ENCODE data around the gene UHRF1. TPM values are rescaled to one million over a fixed set of nuclear protein-coding genes. Genes with fewer than 3 reads are reported as not detected.
A peak's percentile ranks its signal among the peaks of the same experiment; 100 is the strongest.

UHRF1 gene
- polyA plus RNA-seq (2012; ENCODE audit: missing spikeins): 21.6 TPM

DNA sequence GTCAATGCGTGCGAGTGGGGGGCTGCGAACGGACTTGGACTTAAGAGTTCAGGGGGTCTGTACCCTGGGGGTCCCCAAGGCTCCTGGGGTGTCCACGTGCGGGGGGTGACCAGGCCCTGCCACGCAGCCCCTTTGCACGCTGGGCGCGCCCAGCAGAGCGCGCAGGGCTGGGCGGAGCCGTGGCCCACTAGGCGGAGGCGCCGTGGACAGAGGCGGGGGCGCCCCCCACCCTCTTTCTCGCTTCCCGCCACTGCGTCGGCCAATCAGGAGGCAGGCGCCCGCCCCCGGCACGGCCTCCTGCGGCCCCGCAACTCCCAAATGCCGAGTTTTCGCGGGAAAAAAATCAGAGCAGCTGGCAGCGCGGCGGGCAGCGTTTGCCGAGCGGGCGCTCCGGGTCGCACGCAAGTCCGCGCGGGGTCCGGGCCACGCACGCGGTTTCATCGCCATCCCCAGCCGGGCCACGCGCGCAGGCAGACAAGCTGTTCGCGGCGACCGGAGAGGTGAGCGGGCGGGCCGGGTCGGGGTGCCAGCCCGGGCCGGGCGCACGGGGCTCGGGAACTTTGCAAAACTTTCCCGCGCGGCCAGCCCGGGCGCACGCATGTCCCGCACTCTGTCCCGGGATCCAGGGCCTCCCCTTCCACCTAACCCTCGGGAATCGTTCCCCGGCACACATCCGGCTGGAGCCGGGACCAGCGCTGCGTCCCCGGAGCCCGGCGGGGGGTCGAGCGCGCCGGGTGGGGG is at the start of gene UHRF1:
Gene UHRF1, plus strand, starts transcription at position 346 of the 741 bp plus-strand sequence. CDS start 1,385 bp downstream, outside the sequence.
- FAIRE-seq: no peak
- TF ChIP-seq POLR2AphosphoS5 (IDR thresholded peaks at IDR 0.05; ENCODE audit: low read depth, low read length): no peak
- TF ChIP-seq POLR2A (IDR thresholded peaks at IDR 0.05; ENCODE audit: low read depth, low read length): peak; percentile 70; the same call in 1 of the 2 replicates
- peak; percentile 65; the same call in 1 of the 2 replicates for TF ChIP-seq TAF1 (IDR thresholded peaks at IDR 0.05; ENCODE audit: borderline replicate concordance, low read depth, low read length)
- DNase-seq (ENCODE audit: insufficient read length): no peak

DNA sequence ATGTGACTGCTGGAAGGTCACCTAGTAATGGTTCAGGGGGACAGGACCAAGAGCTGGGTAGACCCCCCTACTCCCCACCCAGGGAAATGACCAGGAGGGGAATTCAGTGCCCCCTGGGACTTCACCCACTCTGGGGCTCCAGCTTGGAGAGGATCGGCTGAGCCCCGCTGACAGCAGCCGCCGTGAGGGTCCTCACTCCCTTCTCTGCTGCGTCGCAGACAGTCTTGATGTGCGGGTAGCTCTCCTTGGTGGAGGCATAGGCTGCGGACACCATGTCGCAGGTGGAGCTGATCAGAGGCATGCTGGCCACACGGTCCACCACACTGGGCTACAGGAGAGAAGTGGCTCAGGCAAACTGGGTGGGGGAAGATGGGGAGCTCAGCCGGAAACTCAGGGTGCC is 49.6 kb upstream of the UHRF1 start:
- FAIRE-seq (no peak), DNase-seq (ENCODE audit: insufficient read length) (no peak)
- TF ChIP-seq POLR2A (IDR thresholded peaks at IDR 0.05; ENCODE audit: low read depth, low read length) (no peak), TAF1 (IDR thresholded peaks at IDR 0.05; ENCODE audit: borderline replicate concordance, low read depth, low read length) (no peak), POLR2AphosphoS5 (IDR thresholded peaks at IDR 0.05; ENCODE audit: low read depth, low read length) (no peak)

DNA sequence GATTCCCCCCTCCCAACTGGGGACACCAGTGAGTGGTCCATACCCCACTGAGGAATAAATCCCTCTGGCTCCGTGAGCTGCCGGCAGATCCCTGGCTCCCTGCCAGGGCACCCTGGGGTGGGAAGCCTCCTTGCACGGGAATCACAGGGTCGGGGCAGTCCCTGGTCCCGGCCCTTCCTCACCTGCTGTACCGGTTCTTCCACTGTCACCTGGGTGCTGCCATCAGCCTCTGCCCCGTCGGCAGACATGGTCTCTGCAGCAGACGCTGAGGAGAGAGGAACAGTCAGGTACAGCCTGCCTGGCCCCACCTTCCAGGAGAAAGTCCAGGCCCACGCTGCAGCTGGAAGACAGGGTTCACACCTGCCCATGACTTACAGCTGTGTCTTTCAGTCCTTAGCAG is 48.2 kb upstream of the UHRF1 start:
- DNase-seq (ENCODE audit: insufficient read length) (no peak), FAIRE-seq (no peak)
- TF ChIP-seq POLR2AphosphoS5 (IDR thresholded peaks at IDR 0.05; ENCODE audit: low read depth, low read length) (no peak), TAF1 (IDR thresholded peaks at IDR 0.05; ENCODE audit: borderline replicate concordance, low read depth, low read length) (no peak), POLR2A (IDR thresholded peaks at IDR 0.05; ENCODE audit: low read depth, low read length) (no peak)

DNA sequence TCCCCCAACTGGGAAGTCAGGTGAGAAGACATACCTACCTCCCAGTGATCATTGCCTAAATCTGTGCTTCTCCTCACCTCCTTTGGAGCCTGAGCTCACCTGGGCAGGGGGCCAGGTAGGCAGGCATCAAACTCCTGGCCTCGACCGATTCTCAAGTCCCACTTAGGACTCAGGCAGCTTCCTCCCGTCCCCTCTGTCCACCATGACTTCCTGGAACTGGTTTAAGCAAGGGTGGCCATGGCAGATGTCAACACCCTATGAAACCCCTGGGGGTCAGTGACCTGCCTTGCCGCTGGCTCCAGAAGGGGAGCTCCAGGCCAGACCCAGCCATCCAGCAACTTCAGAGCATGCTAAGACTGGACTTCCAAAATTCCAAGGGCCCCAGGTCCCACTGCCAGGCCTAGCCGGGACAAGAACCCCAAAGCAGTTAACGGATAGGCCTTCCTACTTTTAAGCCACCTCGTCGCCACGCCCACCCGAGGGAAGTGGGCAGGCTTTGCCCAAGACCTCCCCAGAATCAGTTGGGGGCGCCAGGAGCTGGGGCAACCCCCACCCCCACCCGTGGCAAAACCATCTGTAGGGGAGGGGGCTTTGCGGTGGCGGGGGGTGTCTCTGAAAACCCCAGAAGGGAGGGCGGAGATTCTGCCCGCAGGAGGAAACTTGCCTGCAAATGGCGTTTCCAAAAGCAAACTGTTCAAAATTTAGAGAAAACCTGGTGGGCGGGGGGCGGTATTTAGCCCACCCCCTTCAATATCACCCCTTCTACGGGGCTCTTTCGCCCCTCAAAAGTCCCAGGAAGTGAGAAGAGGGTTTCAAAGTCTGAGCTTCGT is 42.5 kb upstream of the UHRF1 start:
- FAIRE-seq (no peak), DNase-seq (ENCODE audit: insufficient read length) (peak; percentile 41)
- TF ChIP-seq POLR2A (IDR thresholded peaks at IDR 0.05; ENCODE audit: low read depth, low read length): no peak
- TF ChIP-seq TAF1 (IDR thresholded peaks at IDR 0.05; ENCODE audit: borderline replicate concordance, low read depth, low read length): no peak
- no peak for TF ChIP-seq POLR2AphosphoS5 (IDR thresholded peaks at IDR 0.05; ENCODE audit: low read depth, low read length)

DNA sequence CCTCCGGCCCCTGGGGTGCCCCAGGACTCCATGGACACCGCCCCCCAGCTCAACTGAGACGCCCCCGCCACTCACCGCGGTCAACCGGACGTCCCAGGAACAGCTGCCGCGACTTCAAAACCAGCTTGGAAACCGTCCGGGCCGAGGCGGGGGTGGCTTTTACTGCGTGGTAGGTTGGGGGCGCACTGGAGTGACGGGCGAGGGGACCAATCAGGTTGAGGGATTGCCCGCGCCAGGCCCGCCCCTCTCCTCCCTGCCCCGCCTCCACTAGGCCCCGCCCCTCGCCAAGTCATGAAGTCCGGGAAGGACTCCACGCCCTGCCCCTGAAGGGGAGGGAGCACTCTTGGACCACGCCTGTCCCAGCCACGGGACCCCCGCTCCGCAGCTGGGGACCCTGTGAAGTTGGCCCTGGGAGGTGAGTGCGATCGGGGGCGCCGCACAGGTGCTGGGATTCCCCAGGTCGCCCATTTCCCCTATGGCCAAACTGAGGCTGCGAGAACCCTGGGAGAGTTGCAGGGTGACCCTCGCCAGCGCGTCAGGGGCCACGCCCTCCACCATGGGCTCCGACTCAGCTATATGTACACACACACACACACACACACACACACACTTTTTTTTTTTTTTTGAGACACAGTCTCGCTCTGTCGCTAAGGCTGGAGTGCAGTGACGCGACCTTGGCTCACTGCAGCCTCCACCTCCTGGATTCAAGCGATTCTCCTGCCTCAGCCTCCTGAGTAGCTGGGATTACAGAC is 41.6 kb upstream of the UHRF1 start, which contains the start of gene PLIN3:
Gene PLIN3, minus strand, starts transcription at position 134 of the 752 bp plus-strand sequence. CDS start 6,273 bp downstream, outside the sequence.
- DNase-seq (ENCODE audit: insufficient read length): peak; percentile 98
- peak; percentile 93 for FAIRE-seq
- TF ChIP-seq POLR2A (IDR thresholded peaks at IDR 0.05; ENCODE audit: low read depth, low read length) (no peak; the same call in 1 of the 2 replicates), POLR2AphosphoS5 (IDR thresholded peaks at IDR 0.05; ENCODE audit: low read depth, low read length) (no peak), TAF1 (IDR thresholded peaks at IDR 0.05; ENCODE audit: borderline replicate concordance, low read depth, low read length) (no peak)

DNA sequence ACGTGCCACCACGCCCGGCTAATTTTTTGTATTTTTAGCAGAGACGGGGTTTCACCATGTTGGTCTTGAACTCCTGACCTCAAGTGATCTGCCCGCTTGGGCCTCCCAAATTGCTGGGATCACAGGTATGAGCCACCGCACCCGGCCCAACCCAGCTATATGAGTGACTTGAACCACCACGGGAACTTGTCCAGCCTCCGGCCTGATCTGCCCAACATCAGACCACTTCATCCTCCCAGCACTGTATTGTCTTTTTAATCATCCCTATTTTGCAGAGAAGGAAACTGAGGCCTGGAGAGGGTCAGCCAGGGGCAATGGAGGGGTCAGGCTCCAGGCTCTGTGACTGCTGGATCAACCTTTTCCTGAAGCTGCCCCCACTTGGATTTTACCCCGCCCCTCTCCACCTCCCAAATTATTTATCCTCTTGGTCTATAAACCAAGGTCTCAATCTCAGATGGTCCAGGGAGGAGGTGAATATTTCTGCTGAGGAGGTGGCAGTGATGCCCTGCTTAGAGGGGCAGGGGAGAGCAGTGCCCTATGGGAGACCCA is 40.9 kb upstream of the UHRF1 start:
- FAIRE-seq: no peak
- no peak for TF ChIP-seq POLR2AphosphoS5 (IDR thresholded peaks at IDR 0.05; ENCODE audit: low read depth, low read length)
- no peak for TF ChIP-seq TAF1 (IDR thresholded peaks at IDR 0.05; ENCODE audit: borderline replicate concordance, low read depth, low read length)
- TF ChIP-seq POLR2A (IDR thresholded peaks at IDR 0.05; ENCODE audit: low read depth, low read length): no peak
- no peak for DNase-seq (ENCODE audit: insufficient read length)

DNA sequence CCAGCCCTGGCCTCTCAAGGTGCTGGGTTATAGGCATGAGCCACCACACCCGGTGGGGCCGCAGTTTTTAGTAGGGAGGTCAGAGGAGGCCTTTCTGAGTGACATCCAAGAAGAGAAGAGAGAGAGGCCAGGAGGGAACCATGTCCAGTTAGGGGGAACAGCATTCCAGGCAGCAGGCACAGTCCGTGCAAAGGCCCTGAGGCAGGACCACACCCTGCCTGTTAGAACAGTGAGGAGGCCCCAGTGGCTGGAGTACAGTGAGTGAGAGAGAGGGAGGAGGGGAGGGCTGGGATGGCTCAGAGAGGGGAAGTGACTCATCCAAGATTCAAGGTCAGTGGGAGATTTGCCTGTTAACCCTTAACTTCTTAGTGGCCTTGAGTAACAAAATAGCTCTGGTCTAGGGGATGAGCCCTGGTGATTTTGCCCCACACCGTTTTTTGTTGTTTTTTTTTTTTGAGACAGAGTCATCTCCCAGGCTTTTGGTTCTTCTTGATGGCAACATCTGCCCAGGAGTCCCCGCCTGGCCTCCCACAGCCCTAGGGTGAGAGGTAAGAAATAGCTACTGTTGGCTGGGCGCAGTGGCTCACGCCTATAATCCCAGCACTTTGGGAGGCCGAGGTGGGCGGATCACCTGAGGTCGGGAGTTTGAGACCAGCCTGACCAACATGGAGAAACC is 39.1 kb upstream of the UHRF1 start:
- no peak for TF ChIP-seq POLR2AphosphoS5 (IDR thresholded peaks at IDR 0.05; ENCODE audit: low read depth, low read length)
- no peak for TF ChIP-seq TAF1 (IDR thresholded peaks at IDR 0.05; ENCODE audit: borderline replicate concordance, low read depth, low read length)
- TF ChIP-seq POLR2A (IDR thresholded peaks at IDR 0.05; ENCODE audit: low read depth, low read length): no peak
- DNase-seq (ENCODE audit: insufficient read length) (no peak), FAIRE-seq (no peak)

DNA sequence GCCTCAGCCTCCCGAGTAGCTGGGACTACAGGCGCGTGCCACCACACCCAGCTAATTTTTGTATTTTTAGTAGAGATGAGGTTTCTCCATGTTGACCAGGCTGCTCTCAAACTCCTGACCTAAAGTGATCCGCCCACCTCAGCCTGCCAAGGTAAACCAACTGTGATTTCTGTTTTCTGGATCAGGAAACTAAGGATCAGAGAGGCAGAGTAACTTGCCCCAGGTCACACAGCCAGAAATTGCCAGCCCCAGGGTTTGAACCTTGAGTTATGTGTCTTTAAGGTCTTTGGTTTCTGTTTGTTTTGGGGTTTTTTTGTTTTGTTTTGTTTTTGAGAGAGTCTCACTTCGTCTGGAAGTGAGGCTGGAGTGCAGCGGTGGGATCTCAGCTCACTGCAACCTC is 37.6 kb upstream of the UHRF1 start:
- DNase-seq (ENCODE audit: insufficient read length): no peak
- no peak for FAIRE-seq
- TF ChIP-seq POLR2A (IDR thresholded peaks at IDR 0.05; ENCODE audit: low read depth, low read length): no peak
- no peak for TF ChIP-seq POLR2AphosphoS5 (IDR thresholded peaks at IDR 0.05; ENCODE audit: low read depth, low read length)

DNA sequence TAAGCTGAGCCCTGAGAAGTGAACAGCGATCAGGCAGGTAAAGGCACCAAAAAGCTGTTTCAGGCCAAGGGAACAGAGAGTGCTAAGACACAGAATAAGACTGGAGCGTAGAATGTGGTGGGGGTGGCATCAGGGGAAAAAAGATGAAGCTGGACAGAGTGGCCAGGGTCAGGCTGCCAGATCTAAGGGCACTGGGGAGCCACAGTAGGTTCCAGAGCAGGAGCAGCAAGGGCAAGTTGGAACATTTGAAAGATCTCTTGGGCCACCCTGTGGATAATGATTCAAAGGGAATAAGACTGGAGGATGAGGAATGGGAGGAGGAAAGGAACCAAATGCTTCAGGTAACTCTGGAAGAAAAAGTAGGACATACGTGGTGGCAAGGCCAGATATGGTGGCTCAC is 35.4 kb upstream of the UHRF1 start:
- no peak for DNase-seq (ENCODE audit: insufficient read length)
- TF ChIP-seq POLR2AphosphoS5 (IDR thresholded peaks at IDR 0.05; ENCODE audit: low read depth, low read length): no peak
- no peak for TF ChIP-seq POLR2A (IDR thresholded peaks at IDR 0.05; ENCODE audit: low read depth, low read length)
- TF ChIP-seq TAF1 (IDR thresholded peaks at IDR 0.05; ENCODE audit: borderline replicate concordance, low read depth, low read length): no peak
- no peak for FAIRE-seq

DNA sequence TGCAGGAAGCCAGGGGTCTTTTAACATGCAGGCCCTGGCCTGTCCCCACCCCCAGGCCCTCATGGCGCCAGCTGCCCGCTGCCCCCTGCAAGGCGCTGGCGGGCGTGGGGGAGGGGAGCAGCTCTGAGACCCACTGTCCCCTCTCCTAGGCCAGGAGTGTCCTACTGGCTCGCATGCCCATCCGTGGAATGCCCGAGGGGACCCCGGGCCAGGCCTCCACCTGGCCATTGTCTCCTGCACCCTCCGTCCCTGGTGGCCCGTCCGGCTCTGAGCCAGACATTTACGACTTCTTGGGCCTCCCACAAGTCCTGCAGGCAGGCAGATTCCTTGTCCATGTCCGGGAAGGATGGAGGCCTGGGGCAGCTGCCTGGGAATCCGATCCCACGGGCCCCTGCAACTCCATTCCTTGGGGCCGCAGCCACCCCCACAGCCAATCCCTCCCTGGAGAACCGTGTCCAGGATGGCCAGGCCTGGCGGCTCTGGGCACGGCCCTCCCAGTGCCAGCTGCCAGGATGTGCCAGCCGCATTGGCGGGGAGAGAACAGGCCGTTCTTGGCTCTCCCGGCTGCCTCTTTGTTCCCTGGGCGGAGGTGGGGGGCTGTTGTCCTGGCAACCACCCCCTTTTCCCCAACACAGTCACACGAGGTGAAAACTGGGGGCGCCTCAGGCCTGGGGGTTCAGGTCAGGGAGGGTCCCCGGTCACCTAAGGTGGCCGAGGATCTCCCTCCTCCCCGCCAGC is 31.4 kb upstream of the UHRF1 start:
- FAIRE-seq (no peak), DNase-seq (ENCODE audit: insufficient read length) (no peak)
- no peak for TF ChIP-seq POLR2A (IDR thresholded peaks at IDR 0.05; ENCODE audit: low read depth, low read length)
- TF ChIP-seq TAF1 (IDR thresholded peaks at IDR 0.05; ENCODE audit: borderline replicate concordance, low read depth, low read length): no peak
- no peak for TF ChIP-seq POLR2AphosphoS5 (IDR thresholded peaks at IDR 0.05; ENCODE audit: low read depth, low read length)
